Upper lobe of left lung (tissue), 6 donors: Measurements from ENCODE around the gene FCGBP. TPM values are rescaled to one million over a fixed set of nuclear protein-coding genes. Genes with fewer than 3 reads are reported as not detected.

Source experiments
- ATAC-seq, 2 donors: fragments of 200-7000 bp; cut with Tn5 transposase; one replicate each; pipeline ENCODE4 v1.9.1; 2022; ENCODE audit warnings: mild to moderate bottlenecking in 2 of 2, moderate library complexity in 2 of 2; ENCODE audit not compliant: low FRiP score in 2 of 2
- DNase-seq, 2 donors: peaks; one replicate each; pipeline ENCODE4 v3.0.0-alpha.2; 2019 to 2020
- H3K27ac ChIP-seq, 4 donors: fragments of 200-600 bp; sonication (generic); one replicate each; pipeline ENCODE4 v1.5.1; 2016 to 2019
- H3K27me3 ChIP-seq, 4 donors: fragments of 200-600 bp; sonication (generic); one replicate each; pipeline ENCODE4 v1.5.1; 2017 to 2019
- H3K36me3 ChIP-seq, 4 donors: fragments of 200-600 bp; sonication (generic); one replicate each; pipeline ENCODE4 v1.5.1; 2016 to 2019
- H3K4me1 ChIP-seq, 4 donors: fragments of 200-600 bp; sonication (generic); one replicate each; pipeline ENCODE4 v1.5.1; 2018 to 2019
- H3K4me3 ChIP-seq, 4 donors: fragments of 200-600 bp; sonication (generic); one replicate each; pipeline ENCODE4 v1.5.1; 2017 to 2019; ENCODE audit warnings: mild to moderate bottlenecking in 2 of 4, moderate library complexity in 1 of 4
- H3K9me3 ChIP-seq, 4 donors: fragments of 200-600 bp; sonication (generic); one replicate each; pipeline ENCODE4 v1.5.1; 2018 to 2019
- EP300 ChIP-seq, 4 donors: sonication (generic); formaldehyde crosslinking; IDR thresholded peaks; one replicate each; pipeline ENCODE4 v1.5.1; 2017; ENCODE audit warnings: antibody characterized with exemption in 4 of 4, control low read depth in 2 of 4
- POLR2A ChIP-seq, 4 donors: fragments of 450-650 bp; IDR thresholded peaks; one replicate each; pipeline ENCODE4 v1.5.1; 2016 to 2017; ENCODE audit warnings: antibody characterized with exemption in 4 of 4, mild to moderate bottlenecking in 2 of 4
- POLR2AphosphoS5 ChIP-seq, 2 donors: sonication (generic); formaldehyde crosslinking; IDR thresholded peaks; one replicate each; pipeline ENCODE4 v1.5.1; 2017; ENCODE audit warnings: antibody characterized with exemption in 2 of 2
- WGBS, 2 donors: methylation state at CpG; one replicate each; pipeline ENCODE4 v1.1.5; 2017 to 2018; 5-methylcytosine and 5-hydroxymethylcytosine counted together
- total RNA-seq, 6 donors: library from RNA; depleted of rRNA in 4 of 6; stranded (reverse); fragments of >200 nt in 4 of 6; gene quantifications; one replicate each; pipeline versions ENCODE4 v1.1.0 to v1.2.1, GENCODE V29; 2016 to 2021
- TF ChIP-seq, protein P1 (sequence below), 6 experiments: fragments of 450-650 bp in 4 of 6; fragments of 200-600 bp in 2 of 6; sonication (generic) in 2 of 6; IDR thresholded peaks; one replicate each; pipeline ENCODE4 v1.5.1; 2016 to 2019; ENCODE audit warnings: antibody characterized with exemption in 6 of 6
- donor health status: DM: no; HTN: no; CAD: no; lungs with moderate emphysema.
- donor health status: DM: no; HTN: yes; CAD: no; lungs with severe emphysema.

The FCGBP gene
- total RNA-seq, 6 donors from 2014 or later, result 7.0 to 27.2 (median 14.3) TPM

DNA sequence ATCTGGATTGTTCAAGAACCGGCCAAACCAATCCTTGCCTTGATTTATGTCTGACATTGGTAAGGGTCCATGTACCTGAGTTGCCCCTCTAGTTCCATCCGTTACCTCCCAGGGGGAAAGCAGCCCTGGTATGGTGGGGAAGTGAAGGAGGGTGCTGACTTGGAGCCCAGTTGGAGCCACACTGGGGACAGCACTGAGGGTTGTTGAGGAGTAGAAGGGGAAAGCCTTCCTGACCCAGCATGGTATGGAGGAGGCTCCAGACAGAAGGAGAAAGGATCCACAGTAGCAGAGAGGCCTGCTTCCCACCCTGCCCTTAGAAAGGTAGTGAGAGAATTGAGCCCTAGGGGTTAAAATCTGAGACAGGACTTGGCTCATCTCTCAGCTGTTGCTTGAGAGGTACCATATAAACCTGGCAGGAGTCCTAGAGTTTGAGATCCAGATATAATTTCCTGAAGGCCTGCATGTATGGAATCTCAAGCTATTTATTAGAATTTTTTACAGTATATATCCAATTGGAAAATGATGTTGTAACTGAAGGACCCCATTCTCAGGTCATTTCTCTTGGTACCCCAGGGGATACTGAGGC, 16.7 kb upstream of the FCGBP start:
- DNase-seq (no peak), ATAC-seq (no peak)
- 88% methylated on average over 2 of the region's 2 CpGs for WGBS, 2 donors

DNA sequence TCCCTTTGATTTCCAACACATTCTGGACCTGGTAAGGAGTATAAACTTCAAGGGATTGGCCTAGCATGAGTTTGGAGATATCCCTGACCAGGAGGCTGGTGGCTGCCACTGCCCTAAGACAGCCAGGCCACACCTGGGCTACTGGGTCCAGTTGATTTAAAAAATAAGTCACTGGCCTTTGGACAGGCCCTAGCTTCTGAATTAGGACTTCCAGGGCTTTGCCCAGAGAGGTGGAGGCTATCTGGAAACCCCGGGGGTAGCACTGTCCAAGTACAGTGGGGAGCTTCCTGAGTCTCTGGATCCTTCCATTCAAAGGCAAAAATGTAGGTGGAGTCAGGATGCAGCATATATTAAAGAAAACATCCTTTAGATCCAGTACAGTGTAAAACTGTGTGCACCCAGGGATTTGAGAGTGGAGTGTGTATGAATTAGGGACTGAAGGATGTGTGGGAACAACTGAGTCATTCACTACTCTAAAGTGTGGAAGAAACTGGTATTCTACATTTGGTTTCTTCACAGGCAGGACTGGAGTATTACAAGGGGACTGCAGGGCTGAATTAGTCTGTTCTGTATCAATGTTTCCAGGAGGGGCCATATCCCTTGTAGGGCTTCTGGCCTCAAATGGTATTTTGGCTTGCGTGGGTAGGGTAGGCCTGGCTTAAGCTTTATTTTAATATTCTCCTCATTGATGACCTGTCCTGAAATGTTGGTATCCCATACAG, 14.8 kb upstream of the FCGBP start:
- H3K4me3 ChIP-seq, result no peak overlapping the region
- ATAC-seq, result no peak
- TF ChIP-seq EP300 (IDR thresholded peaks at IDR 0.05) (no peak), POLR2AphosphoS5 (IDR thresholded peaks at IDR 0.05) (no peak), POLR2A (IDR thresholded peaks at IDR 0.05) (no peak)
- TF ChIP-seq, protein P1, sequence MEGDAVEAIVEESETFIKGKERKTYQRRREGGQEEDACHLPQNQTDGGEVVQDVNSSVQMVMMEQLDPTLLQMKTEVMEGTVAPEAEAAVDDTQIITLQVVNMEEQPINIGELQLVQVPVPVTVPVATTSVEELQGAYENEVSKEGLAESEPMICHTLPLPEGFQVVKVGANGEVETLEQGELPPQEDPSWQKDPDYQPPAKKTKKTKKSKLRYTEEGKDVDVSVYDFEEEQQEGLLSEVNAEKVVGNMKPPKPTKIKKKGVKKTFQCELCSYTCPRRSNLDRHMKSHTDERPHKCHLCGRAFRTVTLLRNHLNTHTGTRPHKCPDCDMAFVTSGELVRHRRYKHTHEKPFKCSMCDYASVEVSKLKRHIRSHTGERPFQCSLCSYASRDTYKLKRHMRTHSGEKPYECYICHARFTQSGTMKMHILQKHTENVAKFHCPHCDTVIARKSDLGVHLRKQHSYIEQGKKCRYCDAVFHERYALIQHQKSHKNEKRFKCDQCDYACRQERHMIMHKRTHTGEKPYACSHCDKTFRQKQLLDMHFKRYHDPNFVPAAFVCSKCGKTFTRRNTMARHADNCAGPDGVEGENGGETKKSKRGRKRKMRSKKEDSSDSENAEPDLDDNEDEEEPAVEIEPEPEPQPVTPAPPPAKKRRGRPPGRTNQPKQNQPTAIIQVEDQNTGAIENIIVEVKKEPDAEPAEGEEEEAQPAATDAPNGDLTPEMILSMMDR (IDR thresholded peaks at IDR 0.05), result no peak
- WGBS, 2 donors, result 84 to 91% methylated on average over 2 of the region's 2 CpGs
- no peaks in the 10 kb centered on the region for H3K9me3 ChIP-seq
- H3K27ac ChIP-seq, result no peak overlapping the region
- no peaks in the 10 kb centered on the region for H3K36me3 ChIP-seq
- DNase-seq, result no peak
- H3K27me3 ChIP-seq, result no peaks in the 10 kb centered on the region
- H3K4me1 ChIP-seq, result peaks cover 3 to 19% (median 12%) of the 10 kb centered on the region in 4 donors

More for the DNA sequence above, 16.7 kb upstream of the FCGBP start:
- Histone ChIP-seq H3K27me3 (no peaks in the 10 kb centered on the region), H3K4me1 (peaks cover 0 to 9% (median 7%) of the 10 kb centered on the region in 4 donors), H3K27ac (no peak overlapping the region), H3K4me3 (no peak overlapping the region), H3K9me3 (no peaks in the 10 kb centered on the region), H3K36me3 (no peaks in the 10 kb centered on the region)
- TF ChIP-seq POLR2A (IDR thresholded peaks at IDR 0.05) (no peak), POLR2AphosphoS5 (IDR thresholded peaks at IDR 0.05) (no peak), EP300 (IDR thresholded peaks at IDR 0.05) (no peak)
- TF ChIP-seq, protein P1 (IDR thresholded peaks at IDR 0.05), result no peak

DNA sequence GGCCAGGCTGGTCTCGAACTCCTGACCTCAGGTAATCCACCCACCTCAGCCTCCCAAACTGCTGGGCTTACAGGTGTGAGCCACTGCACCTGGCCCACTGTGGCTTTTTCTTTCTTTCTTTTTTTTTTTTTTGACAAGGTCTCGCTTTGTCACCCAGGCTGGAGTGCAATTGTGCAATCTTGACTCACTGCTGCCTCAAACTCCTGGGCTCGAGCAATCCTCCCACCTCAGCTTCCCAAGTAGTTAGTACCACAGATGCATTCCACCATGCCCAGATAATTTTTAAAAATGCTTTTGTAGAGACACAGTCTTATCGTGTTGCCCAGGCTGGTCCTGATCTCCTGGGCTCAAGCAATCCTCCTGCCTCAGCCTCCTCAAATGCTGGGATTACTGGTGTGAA, 12.1 kb upstream of the FCGBP start:
- DNase-seq (peak in 1 of 2 donors; percentile 54), ATAC-seq (no peak)
- Histone ChIP-seq H3K36me3 (no peaks in the 10 kb centered on the region), H3K4me3 (no peak overlapping the region), H3K4me1 (peaks cover 9 to 23% (median 10%) of the 10 kb centered on the region in 4 donors), H3K27me3 (no peaks in the 10 kb centered on the region), H3K9me3 (no peaks in the 10 kb centered on the region), H3K27ac (no peak overlapping the region)
- TF ChIP-seq POLR2AphosphoS5 (IDR thresholded peaks at IDR 0.05), result no peak
- TF ChIP-seq POLR2A (IDR thresholded peaks at IDR 0.05), result no peak
- TF ChIP-seq, protein P1 (IDR thresholded peaks at IDR 0.05), result no peak
- WGBS, 2 donors, result 59 to 60% methylated on average over 4 of the region's 4 CpGs

DNA sequence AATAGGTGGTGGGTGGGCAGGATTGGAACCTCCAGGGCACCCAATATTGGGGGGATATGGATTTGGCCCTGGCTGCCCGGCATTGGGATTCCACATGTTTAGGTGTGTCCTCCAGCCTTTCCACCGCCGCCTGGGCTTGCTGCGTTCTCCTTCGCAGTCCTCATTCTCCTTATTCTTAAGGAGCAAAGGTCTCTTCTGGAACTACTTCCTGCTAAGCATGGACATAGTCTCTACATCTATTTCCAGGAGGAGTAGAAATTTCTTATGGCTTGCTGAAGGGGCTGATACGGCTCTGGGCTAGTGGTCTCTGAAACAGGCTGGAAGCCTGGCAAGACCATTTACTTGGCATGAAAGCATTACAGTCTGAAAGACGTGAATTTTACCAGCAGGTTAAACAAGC, 9.2 kb upstream of the FCGBP start:
- peaks cover 9 to 31% (median 13%) of the 10 kb centered on the region in 4 donors for H3K4me1 ChIP-seq
- H3K4me3 ChIP-seq, result no peak overlapping the region
- H3K27me3 ChIP-seq, result no peaks in the 10 kb centered on the region
- 79 to 85% methylated on average over 7 of the region's 7 CpGs for WGBS, 2 donors
- H3K36me3 ChIP-seq, result no peaks in the 10 kb centered on the region
- H3K9me3 ChIP-seq, result no peaks in the 10 kb centered on the region
- DNase-seq (no peak), ATAC-seq (no peak)
- H3K27ac ChIP-seq, result peak overlapping the region in 3 of 4 donors; percentile 30 to 53 (median 48)
- TF ChIP-seq, protein P1 (IDR thresholded peaks at IDR 0.05), result no peak
- TF ChIP-seq EP300 (IDR thresholded peaks at IDR 0.05), result no peak
- no peak for TF ChIP-seq POLR2A (IDR thresholded peaks at IDR 0.05)
- no peak for TF ChIP-seq POLR2AphosphoS5 (IDR thresholded peaks at IDR 0.05)
